HG02852 (cell line): ENCODE results near the gene MOGAT1.
A peak's percentile ranks its signal among the peaks of the same experiment; 100 is the strongest.
"Not testable (repeated sequence)": the region's sequence is repeated elsewhere in the genome, so short reads cannot be mapped to it uniquely, and the experiment has no call there.

Source experiments
- ATAC-seq: cut with Tn5 transposase; IDR thresholded peaks from one replicate; pipeline ENCODE4 v1.9.1; 2021; ENCODE audit warnings: mild to moderate bottlenecking, moderate library complexity; ENCODE audit not compliant: unreplicated experiment

MOGAT1 gene

DNA sequence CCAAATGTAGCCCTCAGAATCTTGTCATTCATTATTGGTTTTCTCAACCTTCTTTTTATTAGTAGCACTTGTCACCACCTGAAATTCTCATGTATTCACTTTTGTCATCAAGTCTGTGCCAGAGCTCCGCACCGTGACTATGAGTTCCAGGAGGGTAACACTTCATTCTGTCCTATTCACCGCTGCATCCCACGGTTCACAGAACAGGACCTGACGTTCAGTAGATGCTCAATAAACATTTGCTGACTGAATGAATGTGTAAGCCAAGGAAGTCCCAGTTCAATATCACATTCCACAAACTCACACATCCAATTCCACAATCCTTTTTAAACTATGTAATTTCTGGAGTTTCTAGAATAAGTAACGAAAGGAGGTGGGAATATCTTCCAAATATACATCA is 65.5 kb downstream of the MOGAT1 start:
- no peak for ATAC-seq

DNA sequence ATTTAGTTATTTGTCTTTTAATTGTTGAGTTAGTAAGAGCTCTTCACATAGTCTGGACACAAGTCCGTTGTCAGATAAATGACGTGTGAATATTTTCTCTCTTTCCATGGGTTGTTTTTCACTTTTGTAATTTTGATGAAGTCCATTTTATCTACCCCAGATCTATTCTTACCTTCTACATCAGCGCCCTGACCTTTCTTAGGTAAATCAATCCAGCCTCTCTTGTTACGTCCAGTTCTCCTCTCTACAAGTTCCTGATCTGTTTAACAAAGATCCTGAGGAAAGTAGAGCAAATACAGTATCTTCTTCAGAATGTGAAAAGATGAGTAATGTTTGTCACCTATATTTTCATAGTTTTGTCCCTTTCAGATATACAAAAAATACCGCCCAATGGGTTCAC is 66.9 kb downstream of the MOGAT1 start:
- ATAC-seq: no peak

DNA sequence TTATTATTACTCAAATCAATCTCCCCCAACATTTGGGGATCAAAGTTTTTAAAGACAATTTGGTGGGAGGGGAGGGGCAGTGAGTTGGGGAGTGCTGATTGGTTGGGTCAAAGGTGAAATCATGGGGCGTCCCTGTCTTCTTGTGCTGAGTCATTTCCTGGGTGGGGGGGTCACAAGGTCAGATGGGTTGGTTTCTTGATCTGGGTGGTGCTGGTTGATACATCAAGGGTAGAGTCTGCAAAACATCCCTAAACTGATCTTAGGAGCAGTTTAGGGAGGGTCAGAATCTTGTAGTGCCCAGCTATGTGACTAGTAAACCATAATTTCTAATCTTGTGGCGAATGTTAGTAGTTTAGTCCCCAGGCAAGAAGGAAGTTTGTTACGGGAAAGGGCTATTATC is 67.4 kb downstream of the MOGAT1 start:
- no peak for ATAC-seq

DNA sequence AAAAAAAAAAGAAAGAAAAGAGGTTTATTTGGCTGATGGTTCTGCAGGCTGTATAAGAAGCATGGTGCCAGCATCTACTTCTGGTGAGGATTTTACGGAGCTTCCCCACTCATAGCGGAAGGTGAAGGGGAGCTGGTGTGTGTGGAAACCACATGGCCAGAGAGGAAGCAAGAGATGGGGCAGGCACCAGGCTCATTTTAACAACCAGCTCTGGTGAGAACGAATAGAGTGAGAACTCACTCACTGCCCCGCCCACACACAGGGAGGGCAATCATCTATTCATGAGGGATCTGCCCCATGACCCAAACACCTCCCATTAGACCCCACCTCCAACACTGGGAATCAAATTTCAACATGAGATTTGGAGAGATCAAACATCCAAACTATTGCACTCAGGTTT is 68.5 kb downstream of the MOGAT1 start:
- ATAC-seq: no peak

DNA sequence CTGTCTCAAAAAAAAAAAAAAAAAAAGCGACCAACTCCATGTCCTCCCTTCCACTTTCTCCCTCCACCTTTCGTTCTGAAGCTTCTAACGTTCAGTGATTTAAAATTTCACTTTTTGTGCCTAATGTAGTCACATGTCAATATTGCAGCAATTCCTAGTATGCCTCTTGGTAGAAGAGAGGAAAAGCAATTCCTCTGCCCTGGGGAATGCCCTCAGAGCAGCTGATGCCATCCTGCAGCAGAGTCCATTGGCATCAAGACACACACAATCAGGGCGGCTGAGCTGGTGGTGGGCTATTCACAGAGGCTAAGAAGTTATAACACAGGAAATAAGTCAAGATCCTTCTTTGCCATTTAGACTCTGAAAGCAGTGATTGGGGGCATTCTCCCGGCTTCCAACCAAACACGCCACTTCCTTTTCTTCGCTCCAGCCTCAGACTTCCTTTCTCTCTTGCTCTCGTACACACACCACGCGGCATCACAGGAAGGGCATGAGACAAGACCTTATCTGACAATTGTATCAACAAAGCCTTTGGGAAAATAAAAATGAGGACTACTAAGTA is 71.9 kb downstream of the MOGAT1 start:
- ATAC-seq: no peak

- ATAC-seq: no peak
Measured at GRCh38 chr2:222745836-222746559, 74.5 kb downstream of the MOGAT1 start.

DNA sequence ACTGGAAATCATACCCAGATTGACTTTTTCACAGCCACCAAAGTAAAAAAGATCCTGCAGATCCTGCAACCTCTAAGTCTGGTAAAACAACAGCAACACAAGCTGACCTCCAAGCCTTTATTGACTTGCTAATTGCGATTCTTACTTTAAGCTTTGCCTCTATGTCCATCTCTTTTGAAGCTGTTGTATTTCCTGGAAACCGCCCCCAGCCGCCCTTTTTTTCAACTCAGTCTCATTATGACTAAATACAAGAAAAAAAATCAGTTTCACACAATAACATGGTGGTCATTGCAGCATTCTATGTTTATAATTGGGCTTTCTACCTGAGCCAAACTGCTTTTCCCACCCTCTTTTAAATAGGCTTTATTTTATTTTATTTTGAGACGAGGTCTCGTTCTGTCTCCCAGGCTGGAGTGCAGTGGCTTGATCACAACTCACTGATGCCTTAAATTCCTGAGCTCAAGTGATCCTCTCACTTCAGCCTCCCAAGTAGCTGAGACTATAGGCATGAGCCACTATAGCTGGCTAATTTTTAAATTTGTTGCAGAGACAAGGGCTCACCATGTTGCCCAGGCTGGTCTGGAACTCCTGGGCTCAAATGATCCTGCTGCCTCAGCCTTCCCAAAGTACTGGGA is 76.2 kb downstream of the MOGAT1 start:
- ATAC-seq: peak; percentile 86

GRCh38 chr2:222750533-222750932 is 79.1 kb downstream of the MOGAT1 start:
- ATAC-seq: no peak

DNA sequence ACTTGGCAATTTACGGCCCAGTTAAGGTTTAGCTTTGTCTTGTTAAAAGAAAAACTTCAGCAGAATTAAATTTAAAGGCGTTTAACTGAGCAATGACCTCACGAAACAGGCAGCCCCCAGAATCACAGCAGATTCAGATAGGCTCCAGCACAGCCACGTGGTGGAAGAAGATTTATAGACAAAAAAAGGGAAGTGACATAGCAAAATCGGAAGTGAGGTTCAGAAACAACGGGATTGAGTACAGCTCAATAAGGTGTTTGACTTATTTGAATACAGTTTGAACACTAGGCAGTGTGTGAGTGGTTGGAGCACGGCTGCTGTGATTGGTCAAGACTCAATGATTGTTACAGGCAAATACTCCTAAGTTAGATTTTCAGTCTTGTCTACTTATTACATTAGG is 79.8 kb downstream of the MOGAT1 start:
- ATAC-seq: no peak

GRCh38 chr2:222751821-222752719 is 80.6 kb downstream of the MOGAT1 start:
- no peak for ATAC-seq

DNA sequence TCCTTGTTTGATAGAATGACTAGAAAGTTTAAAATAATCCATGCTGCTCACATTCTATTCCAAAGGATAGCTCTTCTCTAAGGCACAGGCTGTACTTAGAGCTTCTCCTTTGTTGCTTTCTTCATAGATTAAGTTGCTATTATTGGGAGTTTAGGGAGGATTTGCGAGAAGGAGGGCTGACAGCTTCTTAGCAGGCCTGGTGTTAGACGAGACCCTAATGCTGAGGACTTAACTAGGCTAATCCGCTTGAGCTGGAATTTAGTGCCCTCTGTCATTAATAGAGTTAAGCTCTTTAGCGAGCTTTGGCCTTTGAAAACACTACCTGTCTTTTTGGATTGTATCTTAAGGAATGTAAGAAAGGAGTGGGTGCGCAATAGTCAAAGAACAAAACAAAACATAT is 81.3 kb downstream of the MOGAT1 start:
- ATAC-seq: no peak

DNA sequence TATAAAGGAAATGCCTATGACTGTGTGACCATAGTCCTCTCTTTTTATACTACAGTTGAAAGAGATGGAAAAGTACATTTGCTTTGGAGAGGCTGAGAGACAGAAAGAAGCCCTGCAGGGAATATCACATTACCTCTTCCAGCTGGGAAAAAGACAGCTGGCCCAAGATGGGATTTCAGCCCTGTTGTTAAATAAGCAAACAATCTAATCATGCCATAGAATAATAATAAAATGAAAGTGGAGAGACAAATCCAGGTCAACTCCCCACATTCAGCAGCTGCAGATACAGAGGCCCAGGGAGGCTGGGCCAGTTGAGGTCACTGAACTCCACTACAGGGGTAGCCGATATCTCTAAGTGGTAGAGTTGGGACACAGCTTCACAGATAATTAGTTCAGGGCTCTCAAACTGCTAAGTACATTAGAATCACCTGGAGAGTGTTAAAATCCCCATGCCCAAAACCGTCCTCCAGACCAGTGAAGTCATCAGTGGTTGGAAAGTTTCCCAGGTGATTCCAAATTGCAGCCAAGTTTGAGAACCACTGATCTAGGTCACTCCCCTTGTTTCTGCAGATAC is 81.9 kb downstream of the MOGAT1 start:
- no peak for ATAC-seq

DNA sequence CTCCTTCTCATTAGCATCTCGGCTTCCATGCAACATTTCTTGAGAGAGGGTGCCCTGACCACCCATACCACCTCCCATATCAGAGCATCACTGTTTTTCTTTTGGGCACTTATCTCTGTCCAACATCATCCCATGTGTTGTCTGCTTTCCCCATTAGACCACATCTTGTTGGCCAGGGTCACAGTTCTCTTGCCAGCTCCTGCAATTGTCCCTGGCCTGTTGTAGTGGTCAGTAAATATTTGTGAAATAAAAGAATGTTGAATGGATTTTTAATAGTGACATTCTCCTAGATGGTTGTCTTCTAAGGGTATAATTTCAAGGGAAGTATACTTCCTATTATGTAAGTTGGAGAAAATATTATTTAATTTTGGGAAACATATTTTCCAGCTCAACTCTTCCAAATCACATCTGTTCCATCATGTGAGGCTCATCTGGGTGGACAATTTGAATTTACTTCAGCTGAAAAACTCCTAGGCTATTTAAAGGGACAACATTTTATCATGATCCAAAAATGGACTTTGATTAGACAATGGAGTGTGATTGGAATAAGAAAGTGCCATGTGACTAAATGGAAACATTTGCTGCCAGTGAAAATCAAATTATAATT is 83.0 kb downstream of the MOGAT1 start:
- ATAC-seq: no peak

DNA sequence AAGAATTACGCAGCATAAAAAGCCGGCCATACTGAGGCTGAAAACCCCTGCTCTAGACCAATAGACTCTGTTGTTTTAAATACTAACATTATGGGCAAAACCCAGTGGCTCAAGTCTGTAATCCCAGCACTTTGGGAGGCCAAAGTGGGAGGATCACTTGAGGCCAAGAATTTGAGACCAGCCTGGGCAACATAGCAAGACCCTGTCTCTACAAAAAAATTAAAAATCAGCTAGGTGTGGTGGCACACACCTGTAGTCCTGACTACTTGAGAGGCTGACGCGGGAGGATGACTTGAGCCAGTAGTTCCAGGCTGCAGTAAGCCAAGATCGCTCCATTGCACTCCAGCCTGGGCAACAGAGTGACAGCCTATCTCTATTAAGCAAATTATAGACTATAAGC is 84.1 kb downstream of the MOGAT1 start:
- not testable (repeated sequence) for ATAC-seq

- no peak for ATAC-seq
Measured at GRCh38 chr2:222756362-222756831, 84.9 kb downstream of the MOGAT1 start.

DNA sequence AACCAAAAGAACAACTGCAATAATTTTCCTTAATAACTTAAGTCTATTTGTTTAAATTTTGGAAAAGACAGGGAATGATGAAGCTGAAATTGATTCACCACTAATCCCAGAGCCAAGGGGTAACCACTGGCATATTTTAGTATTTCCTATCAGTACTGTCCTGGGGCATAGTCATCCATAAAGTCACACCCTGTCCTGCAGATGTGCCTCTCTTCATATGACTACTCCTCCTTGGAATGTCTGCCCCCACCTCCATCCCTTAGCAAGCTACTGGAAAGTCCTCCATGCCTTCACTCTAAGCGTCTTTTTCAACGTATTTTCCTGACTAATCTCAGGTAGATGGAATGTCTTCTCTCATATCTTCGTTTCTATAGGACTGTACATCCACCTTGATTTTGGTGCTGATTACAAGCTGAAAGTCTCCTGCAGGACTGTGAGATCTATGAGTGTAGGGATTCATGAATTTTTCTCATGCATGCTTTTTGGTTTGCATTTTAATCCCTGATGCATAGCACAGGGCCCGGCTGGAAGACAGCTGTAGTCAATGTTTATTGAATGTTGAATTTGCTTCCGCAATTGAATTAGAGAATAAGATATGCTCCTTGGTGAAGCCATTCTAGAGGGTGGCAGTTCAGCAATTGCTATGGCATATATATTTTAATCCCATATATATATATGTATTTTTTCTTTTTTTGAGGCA is 85.6 kb downstream of the MOGAT1 start:
- ATAC-seq: no peak
